ENCODE results near the gene MAN2B2.

DNA sequence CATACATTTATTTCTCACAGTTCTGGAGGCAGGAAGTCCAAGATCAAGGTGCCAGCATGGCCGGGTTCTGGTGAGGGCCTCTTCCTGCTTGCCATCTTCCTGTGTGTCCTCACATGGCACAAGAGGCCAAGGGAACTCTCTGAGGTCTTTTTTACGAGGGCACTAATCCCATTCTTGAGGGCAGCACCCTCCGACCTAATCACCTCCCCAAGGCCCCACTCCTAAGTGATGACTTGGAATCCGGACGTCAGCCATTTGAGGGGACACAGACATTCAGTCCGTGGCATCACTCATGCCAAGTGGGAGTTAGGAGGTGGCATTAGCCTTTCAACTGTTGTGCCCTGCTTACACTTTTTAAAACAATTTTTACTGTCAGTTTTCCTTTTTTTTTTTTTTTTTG, 27.3 kb downstream of the MAN2B2 start:
- TF ChIP-seq ZNF274 (IDR thresholded peaks at IDR 0.05; ENCODE audit: low read depth, low read length) (no peak), YY1 (IDR thresholded peaks at IDR 0.05; ENCODE audit: insufficient read depth, insufficient read length) (no peak)

Data from NT2/D1 (cell line).